HEK293 (cell line): ENCODE measurements around the gene AP3D1.

Source experiments
- CTCF ChIA-PET: fragments of 350-600 bp; formaldehyde crosslinking; extraction: SDS; loops from one replicate; lab custom pipeline; 2021; ENCODE audit warnings: antibody characterized with exemption; lab: Yijun Ruan, JAX
- POLR2A ChIA-PET: fragments of 300-600 bp; formaldehyde crosslinking; extraction: SDS; loops from one replicate; lab custom pipeline; 2020; ENCODE audit warnings: antibody characterized with exemption, inconsistent platforms; lab: Yijun Ruan, JAX
- H3K27ac ChIP-seq: fragments of 200-500 bp; sonication (Bioruptor generic); 2 replicates; pipeline ENCODE4 v1.5.1; 2014; ENCODE audit warnings: low read depth, low read length, control low read depth, inconsistent platforms; ENCODE audit errors: extremely low read depth
- H3K36me3 ChIP-seq, 2 experiments: fragments of 200-500 bp in 1 of 2; sonication (Bioruptor generic) in 1 of 2; 1 replicate in 1 of 2; 2 replicates in 1 of 2; pipeline ENCODE4 v1.5.1; 2014 to 2017; ENCODE audit warnings: inconsistent platforms in 2 of 2, low read length in 2 of 2; ENCODE audit not compliant: control insufficient read depth in 2 of 2, insufficient read depth in 1 of 2
- H3K4me1 ChIP-seq: fragments of 200-500 bp; sonication (Bioruptor generic); 2 replicates; pipeline ENCODE4 v1.5.1; 2014; ENCODE audit warnings: mild to moderate bottlenecking, low read length, inconsistent platforms; ENCODE audit not compliant: control insufficient read depth, insufficient read depth
- H3K4me3 ChIP-seq: 2 replicates; pipeline ENCODE4 v1.5.1; 2011; ENCODE audit warnings: low read depth, mild to moderate bottlenecking, control low read depth, low read length, moderate library complexity
- H3K9me3 ChIP-seq: fragments of 200-500 bp; sonication (Bioruptor generic); 2 replicates; pipeline ENCODE4 v1.5.1; 2014; ENCODE audit warnings: low read depth, low read length, inconsistent platforms; ENCODE audit not compliant: control insufficient read depth, insufficient read depth
- BCL11B ChIP-seq: fragments of 450-650 bp; formaldehyde crosslinking; IDR thresholded peaks from 2 replicates; pipeline ENCODE4 v1.5.1; 2016; ENCODE audit warnings: low read depth, missing biosample characterization, missing genetic modification characterization
- HOXA7 ChIP-seq: sonication (generic); formaldehyde crosslinking; IDR thresholded peaks from 2 replicates; pipeline ENCODE4 v1.8.1; 2022; ENCODE audit warnings: missing genetic modification reagents, borderline replicate concordance
- HOXC10 ChIP-seq: sonication (generic); formaldehyde crosslinking; IDR thresholded peaks from 2 replicates; pipeline ENCODE4 v1.8.1; 2023; ENCODE audit warnings: mild to moderate bottlenecking, missing genetic modification reagents
- KLF16 ChIP-seq: fragments of 450-650 bp; formaldehyde crosslinking; IDR thresholded peaks from 2 replicates; pipeline ENCODE4 v1.5.1; 2017; ENCODE audit warnings: missing biosample characterization, missing genetic modification characterization
- OVOL3 ChIP-seq: fragments of 450-650 bp; formaldehyde crosslinking; IDR thresholded peaks from 2 replicates; pipeline ENCODE4 v1.5.1; 2016; ENCODE audit warnings: missing biosample characterization, missing genetic modification characterization
- SALL2 ChIP-seq: fragments of 450-650 bp; formaldehyde crosslinking; IDR thresholded peaks from 2 replicates; pipeline ENCODE4 v1.5.0; 2017; ENCODE audit warnings: missing biosample characterization, mild to moderate bottlenecking, missing genetic modification characterization, borderline replicate concordance
- ZBTB8A ChIP-seq: fragments of 450-650 bp; formaldehyde crosslinking; IDR thresholded peaks from 2 replicates; pipeline ENCODE4 v1.5.1; 2016; ENCODE audit warnings: missing biosample characterization, missing genetic modification characterization
- ZFP41 ChIP-seq: fragments of 450-650 bp; formaldehyde crosslinking; IDR thresholded peaks from 2 replicates; pipeline ENCODE4 v1.5.1; 2016; ENCODE audit warnings: missing biosample characterization, missing genetic modification characterization, borderline replicate concordance
- ZNF302 ChIP-seq: fragments of 450-650 bp; formaldehyde crosslinking; IDR thresholded peaks from 2 replicates; pipeline ENCODE4 v1.5.1; 2016; ENCODE audit warnings: missing biosample characterization, missing genetic modification characterization, low read depth
- ZNF341 ChIP-seq: fragments of 450-650 bp; formaldehyde crosslinking; IDR thresholded peaks from 2 replicates; pipeline ENCODE4; 2016; ENCODE audit warnings: low read depth, missing biosample characterization, missing genetic modification characterization
- ZNF600 ChIP-seq: fragments of 450-650 bp; formaldehyde crosslinking; IDR thresholded peaks from 2 replicates; pipeline ENCODE4 v1.5.1; 2016; ENCODE audit warnings: missing biosample characterization, missing genetic modification characterization
- ZNF610 ChIP-seq: fragments of 450-650 bp; formaldehyde crosslinking; IDR thresholded peaks from 2 replicates; pipeline ENCODE4 v1.5.1; 2016; ENCODE audit warnings: missing biosample characterization, missing genetic modification characterization, borderline replicate concordance
- ZNF626 ChIP-seq: fragments of 450-650 bp; sonication (Bioruptor Pico); formaldehyde crosslinking; IDR thresholded peaks from 2 replicates; pipeline ENCODE4 v1.5.1; 2018; ENCODE audit warnings: missing biosample characterization, missing genetic modification characterization, inconsistent platforms
- ZNF670 ChIP-seq: fragments of 450-650 bp; formaldehyde crosslinking; IDR thresholded peaks from 2 replicates; pipeline ENCODE4 v1.5.1; 2016; ENCODE audit warnings: missing biosample characterization, missing genetic modification characterization, low read depth
- ZNF785 ChIP-seq: fragments of 450-650 bp; formaldehyde crosslinking; IDR thresholded peaks from 2 replicates; pipeline ENCODE4 v1.5.1; 2016; ENCODE audit warnings: missing biosample characterization, missing genetic modification characterization
- ZNF830 ChIP-seq: fragments of 450-650 bp; IDR thresholded peaks from 2 replicates; pipeline ENCODE4 v1.5.0; 2018; ENCODE audit warnings: missing biosample characterization, missing genetic modification characterization, low read depth, mild to moderate bottlenecking, moderate library complexity
- TF ChIP-seq, protein P1 (sequence below): fragments of 450-650 bp; formaldehyde crosslinking; IDR thresholded peaks from 2 replicates; pipeline ENCODE4 v1.5.1; 2017; ENCODE audit warnings: missing biosample characterization, missing genetic modification characterization
- TF ChIP-seq, protein P2 (sequence below): IDR thresholded peaks from 2 replicates; pipeline ENCODE4 v1.6.1; 2011; ENCODE audit warnings: mild to moderate bottlenecking, low read depth, low read length, borderline replicate concordance

The AP3D1 gene

GRCh38 chr19:2176337-2176994 lies 25.1 kb upstream of the AP3D1 start:
- POLR2A ChIA-PET: interaction anchor here (0.6 kb wide), 1 partner anchor 128 kb away, joined by 5 read pairs; no protein-coding TSS in a partner anchor
- CTCF ChIA-PET: no interaction called here

DNA sequence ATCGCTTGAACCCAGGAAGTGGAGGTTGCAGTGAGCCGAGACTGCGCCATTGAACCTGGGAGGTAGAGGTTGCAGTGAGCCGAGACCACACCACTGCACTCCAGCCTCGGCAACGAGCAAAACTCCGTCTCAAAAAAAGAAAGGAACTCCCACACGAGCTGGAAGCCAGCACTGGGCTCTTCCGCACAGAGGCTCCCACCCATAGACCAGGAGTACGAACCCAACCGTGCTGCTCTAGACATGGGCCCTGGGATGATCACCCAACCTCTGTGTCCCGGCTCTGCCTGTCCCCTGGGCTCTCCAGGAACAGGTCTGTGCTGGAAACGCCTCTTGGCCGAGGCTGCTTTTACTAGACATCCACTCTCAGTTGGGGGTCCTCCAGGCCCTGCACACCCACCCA lies 24.4 kb upstream of the AP3D1 start:
- CTCF ChIA-PET: no interaction called here
- Histone ChIP-seq H3K27ac (no peak overlapping the region), H3K9me3 (no peaks in the 10 kb centered on the region), H3K4me3 (no peak overlapping the region), H3K4me1 (peaks cover 11% of the 10 kb centered on the region), H3K36me3 (peaks cover 0 to 3% of the 10 kb centered on the region in 2 experiments; a peak in 2 of 3 replicates)
- TF ChIP-seq ZNF341 (tag by site-specific recombination) (peak; percentile 28; the same call in 1 of the 2 replicates), HOXA7 (CRISPR knock-in tag) (no peak), ZNF626 (tag by site-specific recombination) (no peak), ZNF600 (tag by site-specific recombination) (peak; percentile 94)
- POLR2A ChIA-PET: no interaction called here

More at GRCh38 chr19:2176337-2176994, 25.1 kb upstream of the AP3D1 start:
- Histone ChIP-seq H3K27ac (no peak overlapping the region), H3K4me3 (no peak overlapping the region), H3K4me1 (peaks cover 5% of the 10 kb centered on the region), H3K9me3 (no peaks in the 10 kb centered on the region), H3K36me3 (peaks cover 0 to 8% of the 10 kb centered on the region in 2 experiments; a peak in 2 of 3 replicates)
- TF ChIP-seq OVOL3 (no peak), ZFP41 (tag by site-specific recombination) (no peak)

GRCh38 chr19:2173767-2174577 lies 22.6 kb upstream of the AP3D1 start:
- CTCF ChIA-PET: interaction anchor here (0.6 kb wide), 2 partner anchors 12 to 547 kb away, joined by 3 read pairs; no protein-coding TSS in a partner anchor
- TF ChIP-seq, protein P1, sequence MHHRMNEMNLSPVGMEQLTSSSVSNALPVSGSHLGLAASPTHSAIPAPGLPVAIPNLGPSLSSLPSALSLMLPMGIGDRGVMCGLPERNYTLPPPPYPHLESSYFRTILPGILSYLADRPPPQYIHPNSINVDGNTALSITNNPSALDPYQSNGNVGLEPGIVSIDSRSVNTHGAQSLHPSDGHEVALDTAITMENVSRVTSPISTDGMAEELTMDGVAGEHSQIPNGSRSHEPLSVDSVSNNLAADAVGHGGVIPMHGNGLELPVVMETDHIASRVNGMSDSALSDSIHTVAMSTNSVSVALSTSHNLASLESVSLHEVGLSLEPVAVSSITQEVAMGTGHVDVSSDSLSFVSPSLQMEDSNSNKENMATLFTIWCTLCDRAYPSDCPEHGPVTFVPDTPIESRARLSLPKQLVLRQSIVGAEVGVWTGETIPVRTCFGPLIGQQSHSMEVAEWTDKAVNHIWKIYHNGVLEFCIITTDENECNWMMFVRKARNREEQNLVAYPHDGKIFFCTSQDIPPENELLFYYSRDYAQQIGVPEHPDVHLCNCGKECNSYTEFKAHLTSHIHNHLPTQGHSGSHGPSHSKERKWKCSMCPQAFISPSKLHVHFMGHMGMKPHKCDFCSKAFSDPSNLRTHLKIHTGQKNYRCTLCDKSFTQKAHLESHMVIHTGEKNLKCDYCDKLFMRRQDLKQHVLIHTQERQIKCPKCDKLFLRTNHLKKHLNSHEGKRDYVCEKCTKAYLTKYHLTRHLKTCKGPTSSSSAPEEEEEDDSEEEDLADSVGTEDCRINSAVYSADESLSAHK: peak; percentile 43; the same call in 1 of the 2 replicates
- no peak for TF ChIP-seq SALL2 (tag by site-specific recombination)
- TF ChIP-seq, all 188 proteins: peak for 1

GRCh38 chr19:2173388-2173766 lies 22.0 kb upstream of the AP3D1 start:
- CTCF ChIA-PET: no interaction called here
- POLR2A ChIA-PET: no interaction called here
- peaks cover 25% of the 10 kb centered on the region for H3K4me1 ChIP-seq
- H3K4me3 ChIP-seq: no peak overlapping the region
- H3K36me3 ChIP-seq: no peaks in the 10 kb centered on the region; a peak in 1 of 3 replicates
- no peak overlapping the region; the same call in 1 of the 2 replicates for H3K27ac ChIP-seq
- no peaks in the 10 kb centered on the region for H3K9me3 ChIP-seq
- TF ChIP-seq, protein P2, sequence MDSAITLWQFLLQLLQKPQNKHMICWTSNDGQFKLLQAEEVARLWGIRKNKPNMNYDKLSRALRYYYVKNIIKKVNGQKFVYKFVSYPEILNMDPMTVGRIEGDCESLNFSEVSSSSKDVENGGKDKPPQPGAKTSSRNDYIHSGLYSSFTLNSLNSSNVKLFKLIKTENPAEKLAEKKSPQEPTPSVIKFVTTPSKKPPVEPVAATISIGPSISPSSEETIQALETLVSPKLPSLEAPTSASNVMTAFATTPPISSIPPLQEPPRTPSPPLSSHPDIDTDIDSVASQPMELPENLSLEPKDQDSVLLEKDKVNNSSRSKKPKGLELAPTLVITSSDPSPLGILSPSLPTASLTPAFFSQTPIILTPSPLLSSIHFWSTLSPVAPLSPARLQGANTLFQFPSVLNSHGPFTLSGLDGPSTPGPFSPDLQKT: no peak
- TF ChIP-seq ZBTB8A: no peak
- no peak for TF ChIP-seq HOXC10 (CRISPR knock-in tag)
- TF ChIP-seq ZNF302 (tag by site-specific recombination): no peak
- TF ChIP-seq ZNF610 (tag by site-specific recombination): no peak
- no peak for TF ChIP-seq ZNF785 (tag by site-specific recombination)
- TF ChIP-seq ZNF830 (tag by site-specific recombination): no peak
- TF ChIP-seq BCL11B (tag by site-specific recombination): no peak
- TF ChIP-seq ZNF670 (tag by site-specific recombination): no peak
- TF ChIP-seq KLF16 (tag by site-specific recombination): no peak

More at GRCh38 chr19:2173767-2174577, 22.6 kb upstream of the AP3D1 start:
- Histone ChIP-seq H3K36me3 (no peaks in the 10 kb centered on the region; a peak in 1 of 3 replicates), H3K9me3 (no peaks in the 10 kb centered on the region), H3K27ac (no peak overlapping the region; the same call in 1 of the 2 replicates), H3K4me1 (peaks cover 24% of the 10 kb centered on the region), H3K4me3 (no peak overlapping the region)
- POLR2A ChIA-PET: no interaction called here
